GM18517 (cell line): ENCODE data around the gene CACNG6.
"Not testable (repeated sequence)": the region's sequence is repeated elsewhere in the genome, so short reads cannot be mapped to it uniquely, and the experiment has no call there.

ENCODE experiments used
- ATAC-seq: cut with Tn5 transposase; IDR thresholded peaks from one replicate; pipeline ENCODE4 v1.9.1; 2021; ENCODE audit warnings: mild to moderate bottlenecking, moderate library complexity; ENCODE audit not compliant: unreplicated experiment

The CACNG6 gene

GRCh38 chr19:53991224-53992113, at the start of gene CACNG6:
CACNG6 (plus strand) TSS chr19:53991637; CDS start chr19:53992878, 1,241 bp downstream.
- ATAC-seq, result no peak

- no peak for ATAC-seq
Measured at GRCh38 chr19:53942001-53942786, 49.2 kb upstream of the CACNG6 start.

- ATAC-seq, result no peak
Measured at GRCh38 chr19:53944416-53944815, 47.0 kb upstream of the CACNG6 start.

- ATAC-seq, result no peak
Measured at GRCh38 chr19:53944933-53945332, 46.5 kb upstream of the CACNG6 start.

GRCh38 chr19:53945441-53945840, 46.0 kb upstream of the CACNG6 start:
- ATAC-seq, result no peak

- ATAC-seq, result no peak
Measured at GRCh38 chr19:53945998-53946397, 45.4 kb upstream of the CACNG6 start.

- no peak for ATAC-seq
Measured at GRCh38 chr19:53947624-53948023, 43.8 kb upstream of the CACNG6 start.

GRCh38 chr19:53948611-53949010, 42.8 kb upstream of the CACNG6 start:
- ATAC-seq, result not testable (repeated sequence)

- no peak for ATAC-seq
Measured at GRCh38 chr19:53951436-53951835, 40.0 kb upstream of the CACNG6 start.

GRCh38 chr19:53951947-53952346, 39.5 kb upstream of the CACNG6 start:
- ATAC-seq, result no peak

GRCh38 chr19:53953383-53953782, 38.1 kb upstream of the CACNG6 start:
- no peak for ATAC-seq

- ATAC-seq, result no peak
Measured at GRCh38 chr19:53957448-53958167, 33.8 kb upstream of the CACNG6 start.

GRCh38 chr19:53958168-53958571, 33.3 kb upstream of the CACNG6 start:
- no peak for ATAC-seq

- ATAC-seq, result no peak
Measured at GRCh38 chr19:53958823-53959757, 32.3 kb upstream of the CACNG6 start.

- no peak for ATAC-seq
Measured at GRCh38 chr19:53960187-53960586, 31.2 kb upstream of the CACNG6 start.

- no peak for ATAC-seq
Measured at GRCh38 chr19:53960886-53961285, 30.6 kb upstream of the CACNG6 start.

- no peak for ATAC-seq
Measured at GRCh38 chr19:53961523-53962356, 29.7 kb upstream of the CACNG6 start.

- no peak for ATAC-seq
Measured at GRCh38 chr19:53962887-53963431, 28.5 kb upstream of the CACNG6 start, which contains the start of gene CACNG8. CACNG8 (plus strand) TSS chr19:53962937.

- ATAC-seq, result no peak
Measured at GRCh38 chr19:53965091-53965490, 26.3 kb upstream of the CACNG6 start.
